Measurements from ENCODE around the gene MINPP1.
"Not testable (repeated sequence)": the region's sequence is repeated elsewhere in the genome, so short reads cannot be mapped to it uniquely, and the experiment has no call there.

GRCh38 chr10:87461751-87462150 lies 42.9 kb upstream of the MINPP1 start:
- TF ChIP-seq POLR2A (IDR thresholded peaks at IDR 0.05); CTCF (IDR thresholded peaks at IDR 0.05); EP300 (IDR thresholded peaks at IDR 0.05; ENCODE audit: low read depth); POLR2AphosphoS5 (IDR thresholded peaks at IDR 0.05): not testable (repeated sequence)

Data from transverse colon (tissue), 4 donors.